HG03432 (cell line): ENCODE results near the gene ASPHD2.
A peak's percentile ranks its signal among the peaks of the same experiment; 100 is the strongest.
"Not testable (repeated sequence)": the region's sequence is repeated elsewhere in the genome, so short reads cannot be mapped to it uniquely, and the experiment has no call there.

Experiments
- ATAC-seq: cut with Tn5 transposase; IDR thresholded peaks from one replicate; pipeline ENCODE4 v1.9.1; 2021; ENCODE audit warnings: mild to moderate bottlenecking, moderate library complexity; ENCODE audit not compliant: unreplicated experiment

Gene ASPHD2

GRCh38 chr22:26416256-26416655, 12.8 kb upstream of the ASPHD2 start:
- ATAC-seq = no peak

DNA sequence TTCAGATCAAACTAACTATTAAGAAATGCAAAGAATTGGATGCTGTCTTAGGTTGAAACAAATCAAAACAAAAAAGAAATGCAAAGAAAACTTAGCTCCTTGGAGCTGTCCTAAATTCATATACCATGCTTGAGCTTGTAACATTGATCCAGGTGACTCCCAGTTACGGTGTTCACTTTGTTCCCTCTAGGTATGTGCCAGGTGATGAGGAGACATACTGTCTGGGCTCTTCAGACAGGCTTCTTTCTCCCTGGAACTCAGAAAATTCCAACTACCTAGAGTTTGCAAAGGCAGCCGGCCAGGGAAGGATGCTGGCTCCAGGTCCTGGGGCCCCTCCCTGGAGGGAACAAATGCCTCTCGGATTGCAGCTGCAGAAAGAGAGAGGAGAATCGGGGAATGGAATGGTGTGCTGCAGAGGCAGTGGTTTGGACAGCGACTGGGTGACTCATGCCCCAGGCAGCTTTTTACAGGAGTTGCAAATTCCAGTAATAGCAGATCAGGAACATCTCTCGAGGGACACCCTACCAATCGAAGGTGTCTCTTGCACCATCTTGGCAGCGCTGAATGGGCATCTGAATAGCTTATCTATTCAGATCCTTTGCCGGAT, 12.3 kb upstream of the ASPHD2 start:
- no peak for ATAC-seq

DNA sequence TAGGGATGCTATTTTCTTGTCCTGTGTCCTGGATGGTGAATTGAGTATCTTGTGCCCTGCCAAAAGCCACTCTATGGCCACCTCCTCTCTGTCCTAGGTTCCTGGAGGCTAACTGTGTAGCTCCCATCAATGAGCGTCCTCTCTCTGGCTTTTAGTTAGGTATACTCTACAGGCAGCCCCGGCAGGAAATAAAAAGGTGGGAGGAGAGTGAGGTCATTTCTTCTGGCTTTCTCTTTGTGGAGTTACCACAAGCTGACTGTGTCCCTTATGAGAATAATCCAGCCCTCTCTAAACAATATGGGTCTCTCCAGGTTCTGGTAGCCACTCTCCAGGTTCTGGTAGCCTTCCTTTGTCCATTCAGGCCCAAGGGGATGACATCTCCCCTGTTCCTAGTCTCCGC, 11.7 kb upstream of the ASPHD2 start:
- no peak for ATAC-seq

DNA sequence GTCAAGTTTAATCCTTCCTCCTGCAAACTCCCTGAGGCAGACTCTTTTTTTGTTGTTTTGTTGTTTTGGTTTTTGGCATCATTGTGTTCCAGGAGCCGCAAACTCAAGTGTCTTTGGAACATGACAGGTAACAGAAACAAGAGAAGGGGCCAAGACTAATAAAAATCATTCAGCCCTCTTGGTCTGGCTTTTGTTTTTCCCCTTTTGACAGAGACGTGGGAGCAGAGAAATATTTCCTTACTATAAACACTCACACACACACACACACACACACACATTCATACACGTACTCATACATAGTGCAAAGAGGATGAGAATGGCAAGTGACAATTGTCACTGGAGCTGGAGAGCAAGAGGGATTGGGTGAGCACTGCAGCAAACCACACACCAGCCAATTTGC, 10.4 kb upstream of the ASPHD2 start:
- no peak for ATAC-seq

DNA sequence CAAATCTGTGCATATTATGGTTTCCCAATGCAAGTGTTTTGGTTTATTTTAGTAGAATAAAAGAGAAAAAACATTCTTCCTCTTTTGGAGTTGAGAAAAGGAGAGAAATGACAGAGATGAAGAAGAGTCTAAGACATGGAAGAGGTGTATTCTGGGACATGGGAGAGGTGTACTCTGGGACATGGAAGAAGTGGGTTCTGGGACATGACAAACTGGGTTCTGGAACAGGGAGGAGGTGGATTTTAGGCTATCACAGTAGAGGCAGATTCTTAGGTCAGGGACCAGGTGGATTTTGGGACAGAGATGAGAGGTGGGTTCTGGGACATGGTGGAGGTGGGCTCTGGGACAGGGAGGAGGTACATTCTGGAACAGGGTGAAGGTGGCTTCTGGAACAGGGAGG, 2.1 kb upstream of the ASPHD2 start:
- ATAC-seq = no peak

- ATAC-seq = peak; percentile 18
Measured at GRCh38 chr22:26429458-26430286, 612 bp downstream of the ASPHD2 start.

DNA sequence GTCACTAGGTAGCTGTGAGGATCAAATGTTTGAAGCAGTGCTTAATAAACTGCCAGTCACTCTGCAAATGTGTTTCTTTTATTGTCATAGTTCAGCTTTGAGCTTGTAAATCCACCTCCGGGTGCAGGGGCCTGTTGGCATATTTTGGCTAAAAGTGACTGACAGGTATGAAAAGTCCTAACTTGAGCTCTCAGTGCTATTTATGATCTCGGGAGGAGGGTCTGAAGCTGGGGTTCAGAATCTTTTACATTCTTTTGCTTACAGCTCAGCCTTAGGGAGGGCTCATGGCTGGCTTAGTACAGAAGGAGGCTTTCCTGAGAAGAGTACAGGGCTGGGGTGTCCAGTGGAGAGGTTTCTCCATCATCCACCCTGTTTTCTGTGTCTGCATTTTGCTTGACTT, 1.5 kb downstream of the ASPHD2 start:
- ATAC-seq = no peak

DNA sequence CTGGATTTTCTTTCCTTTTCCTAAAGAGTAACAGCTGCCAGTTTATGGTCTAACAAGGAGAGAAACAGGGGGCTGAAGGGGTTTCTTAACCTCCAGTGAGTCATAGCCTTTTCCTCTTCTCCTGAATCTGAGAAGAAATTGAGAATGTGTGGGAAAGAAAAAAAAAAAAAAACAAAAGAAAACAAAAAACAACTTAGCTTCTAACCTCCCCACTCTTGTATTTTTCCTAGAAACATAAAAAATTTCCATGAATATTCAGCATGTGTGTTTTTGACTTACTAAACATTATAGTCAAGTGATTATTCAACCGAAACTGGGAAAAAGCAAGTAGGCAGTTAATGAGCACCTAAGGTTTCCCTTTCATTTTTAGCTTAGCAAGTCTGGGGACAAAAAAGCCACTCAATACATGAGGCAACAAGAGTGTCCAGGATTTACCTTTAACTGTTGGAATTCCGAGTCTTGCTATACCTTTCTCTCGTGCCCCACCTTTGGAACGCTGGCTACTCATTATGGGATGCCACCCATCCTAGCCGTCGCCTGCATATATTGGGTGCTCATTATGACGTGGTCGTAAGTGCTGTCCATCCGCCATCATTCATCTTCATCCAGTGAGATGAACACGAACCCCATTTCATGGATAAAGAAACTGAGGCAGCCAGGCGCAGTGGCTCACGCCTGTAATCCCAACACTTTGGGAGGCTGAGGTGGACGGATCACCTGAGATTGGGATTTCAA, 2.4 kb downstream of the ASPHD2 start:
- ATAC-seq = no peak

GRCh38 chr22:26432619-26433311, 3.7 kb downstream of the ASPHD2 start:
- no peak for ATAC-seq

DNA sequence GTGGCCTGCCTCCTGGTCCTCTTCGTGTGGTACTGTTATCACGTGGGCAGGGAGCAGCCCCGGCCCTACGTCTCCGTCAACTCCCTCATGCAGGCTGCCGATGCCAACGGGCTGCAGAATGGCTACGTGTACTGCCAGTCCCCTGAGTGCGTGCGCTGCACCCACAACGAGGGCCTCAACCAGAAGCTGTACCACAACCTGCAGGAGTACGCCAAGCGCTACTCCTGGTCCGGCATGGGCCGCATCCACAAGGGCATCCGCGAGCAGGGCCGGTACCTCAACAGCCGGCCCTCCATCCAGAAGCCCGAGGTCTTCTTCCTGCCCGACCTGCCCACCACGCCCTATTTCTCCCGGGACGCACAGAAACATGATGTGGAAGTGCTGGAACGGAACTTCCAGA, 4.7 kb downstream of the ASPHD2 start:
- no peak for ATAC-seq

GRCh38 chr22:26435327-26436093, 6.5 kb downstream of the ASPHD2 start:
- ATAC-seq = no peak

- ATAC-seq = no peak
Measured at GRCh38 chr22:26436903-26437515, 7.9 kb downstream of the ASPHD2 start.

- ATAC-seq = no peak
Measured at GRCh38 chr22:26437694-26438392, 8.8 kb downstream of the ASPHD2 start.

GRCh38 chr22:26438776-26439175, 9.7 kb downstream of the ASPHD2 start:
- ATAC-seq = not testable (repeated sequence)

- ATAC-seq = no peak
Measured at GRCh38 chr22:26439559-26439958, 10.5 kb downstream of the ASPHD2 start.

DNA sequence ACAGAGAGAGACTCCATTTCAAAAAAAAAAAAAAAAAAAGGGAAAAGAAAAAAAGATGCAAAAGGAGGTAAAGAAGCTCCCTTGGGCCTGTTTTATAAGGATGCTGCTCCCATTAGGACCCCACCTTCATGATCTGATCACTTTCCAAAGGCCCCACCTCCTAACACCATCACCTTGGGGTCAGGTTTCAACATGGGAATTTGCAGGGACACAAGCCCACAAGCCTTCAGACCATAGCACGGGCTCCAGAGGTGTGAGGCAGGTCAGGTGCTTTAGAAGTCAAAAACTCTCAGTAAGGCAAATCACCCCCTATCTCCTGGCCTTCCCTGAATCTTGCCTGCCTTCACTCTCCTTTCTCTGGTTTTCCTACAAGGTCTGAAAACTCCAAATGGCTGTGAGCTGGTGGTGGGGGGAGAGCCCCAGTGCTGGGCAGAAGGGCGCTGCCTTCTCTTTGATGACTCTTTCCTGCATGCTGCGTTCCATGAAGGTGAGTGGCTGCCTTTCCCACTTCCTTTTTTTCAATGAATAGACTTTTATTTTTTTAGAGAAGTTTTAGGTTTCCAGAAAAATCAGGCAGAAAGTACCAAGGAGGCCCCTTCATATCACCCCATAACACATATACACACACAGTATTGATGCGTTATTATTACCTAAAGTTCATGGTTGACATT, 13.2 kb downstream of the ASPHD2 start:
- no peak for ATAC-seq

DNA sequence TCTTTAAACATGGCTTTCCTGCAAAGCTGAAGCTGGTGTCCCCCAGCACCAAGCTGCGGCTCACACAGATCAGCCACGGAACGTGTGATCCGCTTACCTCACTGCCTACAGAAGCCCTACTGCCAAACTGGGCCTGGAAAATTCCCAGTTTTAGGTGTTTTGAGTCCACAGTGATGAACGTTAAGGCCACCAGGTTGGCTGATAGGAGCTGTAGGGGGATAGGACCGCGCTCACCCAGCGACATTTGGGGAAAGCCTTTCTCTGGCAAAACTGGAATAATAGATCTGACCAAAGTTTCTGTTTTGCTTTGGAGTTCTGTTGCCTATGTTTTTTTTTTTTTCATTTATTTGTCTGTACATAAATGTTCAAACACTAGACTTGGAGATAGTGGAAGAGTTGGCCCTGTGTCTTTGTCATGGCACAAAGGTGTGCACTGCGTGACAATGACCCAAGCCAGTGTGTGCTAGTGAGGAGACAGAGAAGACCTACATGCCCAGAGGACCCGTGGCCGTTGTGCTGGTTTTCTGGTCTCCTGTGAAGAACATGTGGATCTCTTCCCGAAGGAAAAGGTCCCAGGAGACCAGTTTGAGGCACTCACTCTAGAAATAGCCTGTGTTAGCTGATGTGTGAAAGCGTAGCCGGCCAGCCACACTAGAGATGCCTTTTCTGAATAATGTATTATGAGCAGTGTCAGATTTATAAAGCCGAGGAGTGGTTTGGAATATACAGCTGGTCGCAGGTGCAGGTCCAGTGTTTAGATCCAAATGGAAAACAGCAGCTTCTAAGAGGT, 15.0 kb downstream of the ASPHD2 start:
- ATAC-seq = no peak

- ATAC-seq = no peak
Measured at GRCh38 chr22:26444777-26445176, 15.7 kb downstream of the ASPHD2 start.
